LNCaP clone FGC (cell line): ENCODE data around the gene ONECUT2.

ENCODE experiments used
- DNase-seq: peaks from one replicate; pipeline ENCODE4 v3.0.0-alpha.2; 2011; ENCODE audit warnings: low read depth
- H3K4me3 ChIP-seq: 2 replicates; pipeline ENCODE4 v1.5.1; 2011; ENCODE audit warnings: mild to moderate bottlenecking, low read depth, low read length, control low read depth
- CTCF ChIP-seq: IDR thresholded peaks from 2 replicates; pipeline ENCODE4 v1.5.1; 2012; ENCODE audit warnings: mild to moderate bottlenecking; ENCODE audit not compliant: control insufficient read depth, insufficient read depth; ENCODE audit errors: extremely low read depth

Gene ONECUT2

GRCh38 chr18:57439985-57440330 is 4.8 kb downstream of the ONECUT2 start:
- DNase-seq, result no peak
- H3K4me3 ChIP-seq, result no peak overlapping the region
- TF ChIP-seq CTCF, result no peak

- no peak overlapping the region for H3K4me3 ChIP-seq
- DNase-seq, result no peak
- TF ChIP-seq CTCF, result no peak
Measured at GRCh38 chr18:57440331-57441070, 5.3 kb downstream of the ONECUT2 start.

- DNase-seq, result no peak
- no peak overlapping the region for H3K4me3 ChIP-seq
- no peak for TF ChIP-seq CTCF
Measured at GRCh38 chr18:57441071-57441794, 6.1 kb downstream of the ONECUT2 start.

GRCh38 chr18:57443247-57443646 is 8.1 kb downstream of the ONECUT2 start:
- no peak for TF ChIP-seq CTCF
- no peak for DNase-seq
- H3K4me3 ChIP-seq, result no peak overlapping the region

GRCh38 chr18:57443702-57444101 is 8.5 kb downstream of the ONECUT2 start:
- DNase-seq, result no peak

GRCh38 chr18:57444301-57444759 is 9.2 kb downstream of the ONECUT2 start:
- no peak for TF ChIP-seq CTCF
- no peak for DNase-seq
- H3K4me3 ChIP-seq, result no peak overlapping the region

More at GRCh38 chr18:57443702-57444101, 8.5 kb downstream of the ONECUT2 start:
- no peak overlapping the region for H3K4me3 ChIP-seq
- TF ChIP-seq CTCF, result no peak
